Fibroblast of skin of left biceps (primary cell): ENCODE results near the gene NSL1.

Source experiments
- DNase-seq, 2 experiments: peaks; one replicate each; pipeline ENCODE4 v3.0.0-alpha.2; 2013; ENCODE audit warnings: low read depth in 2 of 2

The NSL1 gene

DNA sequence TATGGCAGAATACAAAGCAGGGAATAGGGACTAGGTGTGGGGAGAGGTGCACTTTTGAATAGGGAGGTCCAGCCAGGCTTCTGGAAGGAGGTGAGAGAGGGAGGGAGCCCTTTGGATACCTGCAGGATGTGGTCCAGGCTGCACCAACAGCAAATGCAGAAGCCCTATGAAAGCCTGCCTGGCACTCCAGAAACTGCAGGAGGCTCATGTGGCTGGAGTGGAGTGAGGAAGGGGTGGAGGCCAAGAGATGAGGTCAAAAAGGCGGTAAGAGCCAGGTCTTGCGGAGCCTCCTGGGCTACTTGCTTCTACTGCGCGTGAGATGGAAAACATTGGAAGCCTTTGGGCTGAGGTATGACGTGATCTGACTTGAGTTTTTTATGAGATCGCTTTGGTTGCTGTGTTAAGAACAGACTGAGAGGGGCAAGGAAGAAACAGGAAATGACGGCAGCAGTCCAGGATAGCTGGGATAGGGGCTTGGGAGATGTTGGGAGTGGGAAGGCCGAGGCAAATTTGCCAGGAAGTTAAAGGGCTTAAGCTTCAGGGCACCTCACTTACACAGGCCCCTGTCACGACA is 87.5 kb downstream of the NSL1 start:
- no peak for DNase-seq

DNA sequence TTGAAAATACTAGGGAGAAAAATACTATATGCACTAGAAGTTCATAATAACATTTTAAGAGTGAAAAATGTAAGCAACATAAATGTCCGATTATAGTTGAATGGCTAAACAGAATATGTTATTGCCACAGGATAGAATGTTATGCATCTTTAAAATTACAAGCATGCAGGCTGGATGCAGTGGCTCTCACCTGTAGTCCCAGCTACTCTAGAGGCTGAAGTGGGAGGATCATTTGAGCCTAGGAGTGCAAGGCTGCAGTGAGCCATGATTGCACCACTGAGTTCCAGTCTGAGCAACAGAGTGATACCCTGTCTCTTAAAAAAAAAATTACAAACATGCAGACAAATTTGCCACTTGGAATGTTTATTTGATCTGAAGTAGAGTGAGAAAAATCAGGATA is 88.9 kb downstream of the NSL1 start:
- no peak for DNase-seq

DNA sequence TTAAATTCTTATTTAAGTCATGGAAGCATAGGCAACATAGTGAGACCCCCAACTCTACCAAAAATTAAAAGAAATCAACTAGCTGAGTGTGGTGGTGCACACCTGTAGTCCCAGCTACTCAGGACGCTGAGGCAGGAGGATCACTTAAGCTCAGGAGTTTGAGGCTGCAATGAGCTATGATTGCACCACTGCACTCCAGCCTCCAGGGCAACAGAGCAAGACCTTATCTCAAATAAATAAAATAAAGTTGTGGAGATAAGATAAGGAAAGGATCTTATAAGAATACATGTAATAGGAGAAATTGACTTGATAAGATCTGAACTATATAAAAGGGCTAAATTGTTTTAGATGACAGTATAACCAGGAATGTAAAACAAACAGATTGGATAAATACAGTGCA is 89.7 kb downstream of the NSL1 start:
- DNase-seq: no peak

DNA sequence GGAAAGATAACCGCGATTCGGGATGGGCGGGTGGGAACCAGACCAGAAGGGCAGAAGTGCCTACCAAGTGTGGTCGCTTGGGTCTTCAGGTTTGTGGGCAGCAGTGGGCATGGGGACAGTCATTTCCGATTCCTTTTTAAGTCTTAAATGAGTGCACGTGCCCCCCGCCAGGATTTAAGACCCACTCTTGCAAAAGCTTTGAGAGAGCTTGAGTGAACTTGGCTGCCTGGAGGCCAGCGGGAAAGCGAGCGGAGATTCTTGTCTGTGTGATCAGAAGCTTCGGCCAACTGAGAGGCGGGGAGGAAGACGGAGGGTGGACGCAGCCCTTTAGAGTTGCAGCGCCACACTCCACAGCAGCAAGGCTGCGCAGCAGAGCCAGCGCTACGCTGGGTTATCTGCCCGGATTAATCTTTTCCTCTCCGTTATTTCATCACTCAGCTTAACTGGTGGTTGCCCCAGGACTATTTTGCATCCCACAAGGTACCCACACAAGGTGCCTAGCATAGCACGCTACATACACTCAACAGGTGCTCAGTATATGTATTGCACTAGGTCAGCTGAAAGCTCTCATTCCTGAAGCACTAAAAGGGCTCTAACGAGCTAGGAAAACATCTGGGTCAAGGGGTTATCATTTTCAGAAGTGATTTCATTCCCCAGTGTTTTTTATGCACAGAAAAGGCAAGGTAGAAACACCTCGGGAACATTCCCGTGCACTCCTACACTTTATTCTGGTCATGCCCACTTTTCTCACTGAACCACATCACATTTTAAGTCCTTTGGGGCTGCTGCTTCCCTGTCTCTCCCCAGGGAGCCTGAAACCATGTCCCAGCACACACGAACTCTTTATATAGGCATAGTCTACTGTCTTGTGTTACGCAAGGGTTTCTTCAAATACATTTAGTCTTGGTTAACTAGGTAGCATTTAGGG is 90.4 kb downstream of the NSL1 start:
- DNase-seq: no peak

DNA sequence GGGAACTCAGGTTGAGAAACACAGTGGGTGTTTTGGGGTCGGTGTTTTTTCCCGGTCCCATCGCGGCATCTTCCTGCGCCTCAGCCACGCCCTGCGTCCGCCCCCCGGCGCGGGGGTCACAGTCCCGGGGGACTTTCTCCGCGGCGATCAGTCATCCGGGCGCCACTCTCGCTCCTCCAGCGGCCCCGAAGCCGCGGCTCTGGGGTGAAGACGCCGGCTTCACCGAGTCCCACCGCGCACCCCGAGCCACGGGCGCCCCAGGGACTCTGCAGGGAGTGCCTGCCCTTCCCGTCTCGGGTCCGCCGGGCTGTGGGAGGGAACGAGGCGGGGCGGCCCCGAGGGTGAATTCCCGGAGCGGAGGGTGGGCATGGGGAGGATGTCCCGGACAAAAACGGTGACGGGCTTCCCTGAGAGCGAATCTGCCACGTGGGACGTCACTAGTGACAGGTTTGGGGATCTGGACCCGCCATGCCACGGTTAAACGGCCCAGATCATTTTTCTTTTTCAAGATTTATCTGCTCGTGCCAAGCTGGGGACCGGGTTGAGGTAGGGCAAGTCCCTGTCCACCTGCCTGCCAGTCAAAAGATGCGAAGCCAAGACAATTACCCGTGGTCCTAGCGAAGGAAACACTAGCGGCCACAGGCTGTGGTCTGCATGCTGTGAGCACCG is 91.2 kb downstream of the NSL1 start:
- DNase-seq: no peak

DNA sequence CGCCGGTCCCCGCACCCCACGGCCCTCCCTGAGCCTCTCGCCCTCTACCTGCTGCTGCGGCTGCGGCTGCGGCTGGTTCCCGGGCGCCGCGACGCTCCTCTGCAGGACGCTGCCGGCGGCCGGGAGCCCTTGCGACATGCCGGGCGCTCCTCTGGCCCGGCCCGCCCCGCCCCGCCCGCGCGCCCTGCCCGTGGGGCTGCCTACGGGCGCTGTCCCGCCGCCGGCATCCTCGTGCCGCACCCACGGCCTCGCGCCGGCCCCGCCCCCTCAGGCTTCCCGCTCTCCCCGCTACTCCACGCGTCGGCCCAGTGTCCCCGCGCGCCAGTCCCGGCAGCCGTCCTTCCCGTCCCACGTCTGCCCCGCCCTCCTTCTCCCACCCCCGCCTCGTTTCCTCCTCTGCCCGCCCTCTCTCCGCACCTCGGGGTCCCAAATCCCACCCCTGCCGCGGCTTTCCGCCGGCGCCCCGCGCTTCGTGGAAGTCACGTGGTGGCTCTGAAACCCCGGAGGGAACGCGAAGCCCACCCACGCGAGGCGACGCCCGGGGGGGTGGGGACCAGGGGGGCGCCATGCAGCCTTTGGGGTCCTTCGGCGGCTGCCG is 91.9 kb downstream of the NSL1 start, which contains the start of gene BATF3:
BATF3 (minus strand) TSS at position 216 of the 598 bp plus-strand sequence; CDS start at position 138, 78 bp downstream.
- no peak for DNase-seq

DNA sequence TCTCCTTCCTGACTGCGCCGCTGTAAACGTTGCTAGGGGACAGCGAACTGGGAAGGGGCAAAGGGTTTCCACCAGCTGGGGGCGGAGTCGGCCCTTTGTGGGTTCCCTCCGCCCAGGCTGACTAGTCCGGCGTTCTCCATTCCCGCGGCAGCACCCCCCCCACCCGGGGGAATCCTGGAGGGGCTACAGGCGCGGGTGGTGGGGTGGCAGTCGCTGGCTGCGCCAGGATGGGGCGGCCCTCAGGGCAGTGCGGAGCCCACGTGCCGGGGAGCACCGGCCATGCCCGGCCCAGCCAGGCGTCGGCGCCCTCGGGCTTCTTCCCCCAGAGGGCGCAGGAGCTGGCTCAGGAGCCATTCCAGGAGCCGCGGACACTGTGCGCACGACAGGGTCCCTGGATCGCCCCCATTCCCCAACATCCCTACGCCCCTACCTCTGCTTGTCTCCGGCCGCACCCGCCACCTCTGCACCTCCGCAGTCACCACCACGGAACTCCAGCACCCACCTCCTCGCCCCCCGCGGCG is 92.4 kb downstream of the NSL1 start:
- DNase-seq: no peak

DNA sequence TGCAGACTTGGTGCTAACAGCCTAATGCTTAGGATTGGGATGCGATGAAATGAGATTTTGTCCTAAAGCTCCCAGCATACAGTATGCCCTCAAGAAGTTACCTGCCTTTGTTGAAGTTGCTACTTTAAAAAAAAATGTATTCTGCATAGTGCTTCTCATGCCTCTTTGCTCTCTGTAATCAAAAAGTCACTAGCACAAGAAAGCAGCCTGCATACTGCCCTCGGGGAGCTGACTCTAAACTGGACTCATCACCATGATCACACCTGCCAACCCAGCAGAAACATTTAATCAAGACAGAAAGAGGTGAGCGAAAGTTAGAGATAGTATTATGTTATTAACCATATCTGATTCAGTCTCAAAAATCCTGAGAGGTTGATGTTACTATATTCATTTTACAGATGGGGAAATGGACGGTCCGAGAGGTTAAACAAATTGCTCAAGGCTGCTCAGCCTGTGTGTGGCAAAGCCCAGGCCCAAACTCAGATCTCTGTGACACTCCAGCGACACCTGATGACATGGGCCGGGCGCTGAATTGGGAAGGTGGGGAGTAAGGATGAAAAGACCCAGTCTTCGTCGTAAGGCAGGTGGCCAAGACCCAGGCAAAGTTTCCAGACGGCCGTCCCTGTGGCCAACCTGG is 93.0 kb downstream of the NSL1 start:
- no peak for DNase-seq

DNA sequence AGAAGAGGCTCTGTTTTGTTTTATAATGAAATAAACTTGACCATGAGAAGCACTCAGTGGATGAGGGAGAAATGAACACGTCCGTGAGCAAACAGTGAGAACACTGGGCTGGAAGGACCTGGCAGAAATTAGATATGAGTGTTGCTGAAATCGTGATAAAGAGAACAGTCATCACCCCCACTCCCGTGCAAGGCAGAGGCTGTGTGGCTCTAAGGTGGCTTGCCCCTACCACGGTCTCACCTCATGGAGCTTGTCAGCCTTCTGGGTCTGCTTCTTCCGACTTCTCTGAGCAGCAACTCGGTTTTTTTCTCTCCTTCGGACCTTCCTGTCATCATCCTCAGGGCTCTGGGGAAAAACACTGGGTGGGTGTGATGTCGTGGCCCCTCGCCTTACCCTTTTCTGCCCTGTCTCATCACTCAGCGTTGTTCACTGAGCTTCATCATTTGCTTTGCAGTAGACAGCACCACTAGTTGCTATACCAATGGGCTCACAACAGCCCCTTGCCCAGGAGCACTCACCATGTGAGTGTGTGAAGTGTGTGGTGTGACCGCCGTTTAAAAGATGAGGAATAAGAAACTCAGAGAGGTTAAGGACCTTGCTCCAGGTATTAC is 94.8 kb downstream of the NSL1 start:
- DNase-seq: no peak

DNA sequence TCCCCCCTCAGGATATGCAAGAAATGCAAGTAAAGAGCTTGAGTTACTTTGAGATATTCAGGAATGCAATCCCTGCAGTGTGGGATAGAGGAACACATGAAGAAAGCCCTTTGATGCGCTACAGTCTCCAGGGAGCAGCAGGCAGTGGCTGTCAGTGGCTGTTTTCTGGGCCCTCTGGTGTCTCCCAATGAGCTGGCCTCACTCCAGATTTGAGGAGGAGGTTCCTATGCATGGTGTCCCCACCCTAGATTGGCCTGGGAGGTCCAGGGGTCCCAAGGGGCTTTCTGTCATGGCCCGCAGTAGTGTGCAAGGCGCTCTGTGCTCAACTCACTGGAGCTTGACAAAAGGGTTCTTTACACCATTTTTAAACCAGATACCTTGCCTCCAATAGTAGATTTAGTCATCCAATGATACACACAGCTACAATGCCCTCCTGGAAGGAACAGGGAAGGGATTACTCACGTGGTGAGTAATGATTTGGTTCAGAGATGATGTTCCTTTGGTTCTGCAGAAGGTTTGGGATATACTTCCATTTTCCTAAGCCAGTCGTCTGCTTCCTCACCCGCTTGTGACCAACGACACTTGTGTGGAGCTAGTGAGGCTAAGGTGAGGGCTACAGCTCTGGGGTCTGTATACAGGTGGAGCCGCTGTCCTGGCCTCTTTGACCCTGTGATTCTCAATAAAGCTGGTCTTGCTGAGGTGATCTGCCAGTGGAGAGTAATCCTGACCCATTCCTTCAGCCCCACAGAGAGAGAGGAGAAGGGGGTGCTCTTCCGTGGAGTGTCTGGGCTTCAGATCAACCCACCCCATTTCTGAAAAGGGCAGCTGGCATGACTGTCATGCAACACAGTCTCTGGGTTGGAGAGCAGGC is 98.6 kb downstream of the NSL1 start:
- no peak for DNase-seq

DNA sequence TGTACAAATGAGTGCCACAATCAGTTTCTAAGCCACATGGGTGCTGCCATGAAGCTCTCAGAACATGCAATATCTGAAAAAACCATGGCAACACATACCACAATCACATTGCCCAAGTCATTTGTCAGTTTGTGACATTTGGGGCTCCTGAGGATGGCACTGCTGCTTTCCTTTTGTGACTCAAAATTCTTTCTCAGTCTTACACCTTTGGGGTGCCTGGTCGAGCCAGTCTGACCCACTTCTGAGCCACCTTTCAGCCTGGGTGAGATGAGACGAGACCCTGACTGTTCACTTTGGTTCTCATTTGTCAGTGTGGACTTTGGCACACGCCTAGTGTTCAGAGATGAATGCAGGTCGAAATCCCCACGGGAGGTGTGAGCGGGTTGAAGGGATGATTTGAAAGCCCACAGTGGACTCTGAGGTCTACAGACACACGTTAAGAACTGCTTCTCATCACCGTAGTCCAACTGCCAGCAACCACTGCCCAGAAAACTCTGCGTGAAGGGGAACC is 100.0 kb downstream of the NSL1 start:
- no peak for DNase-seq

DNA sequence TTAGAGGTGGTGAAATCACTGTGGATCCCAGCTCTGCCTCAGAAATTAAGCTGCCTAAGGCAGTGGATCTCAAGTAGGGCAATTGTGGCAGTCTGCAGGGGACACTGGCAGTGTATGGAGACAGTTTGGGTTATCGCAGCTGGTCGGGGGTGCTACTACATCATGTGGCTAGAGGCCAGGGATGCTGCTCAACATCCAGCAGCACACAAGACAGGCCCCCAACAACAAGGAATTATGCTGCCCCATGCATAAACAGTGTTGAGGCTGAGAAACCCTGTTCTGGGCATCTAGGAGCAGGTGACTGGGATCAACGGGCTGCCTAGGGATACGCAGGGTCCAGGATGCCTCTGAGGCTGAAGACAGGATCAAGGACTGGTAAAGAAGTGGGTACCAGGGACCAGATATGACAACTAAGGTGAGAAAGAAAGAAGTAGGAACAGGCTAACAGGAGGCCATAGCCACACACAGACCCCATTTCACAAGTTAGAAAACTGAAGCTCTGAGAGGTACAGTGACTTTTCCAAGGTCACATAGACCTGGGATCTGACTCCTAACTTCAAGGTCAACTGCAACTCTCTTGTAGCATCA is 100.7 kb downstream of the NSL1 start:
- DNase-seq: no peak

DNA sequence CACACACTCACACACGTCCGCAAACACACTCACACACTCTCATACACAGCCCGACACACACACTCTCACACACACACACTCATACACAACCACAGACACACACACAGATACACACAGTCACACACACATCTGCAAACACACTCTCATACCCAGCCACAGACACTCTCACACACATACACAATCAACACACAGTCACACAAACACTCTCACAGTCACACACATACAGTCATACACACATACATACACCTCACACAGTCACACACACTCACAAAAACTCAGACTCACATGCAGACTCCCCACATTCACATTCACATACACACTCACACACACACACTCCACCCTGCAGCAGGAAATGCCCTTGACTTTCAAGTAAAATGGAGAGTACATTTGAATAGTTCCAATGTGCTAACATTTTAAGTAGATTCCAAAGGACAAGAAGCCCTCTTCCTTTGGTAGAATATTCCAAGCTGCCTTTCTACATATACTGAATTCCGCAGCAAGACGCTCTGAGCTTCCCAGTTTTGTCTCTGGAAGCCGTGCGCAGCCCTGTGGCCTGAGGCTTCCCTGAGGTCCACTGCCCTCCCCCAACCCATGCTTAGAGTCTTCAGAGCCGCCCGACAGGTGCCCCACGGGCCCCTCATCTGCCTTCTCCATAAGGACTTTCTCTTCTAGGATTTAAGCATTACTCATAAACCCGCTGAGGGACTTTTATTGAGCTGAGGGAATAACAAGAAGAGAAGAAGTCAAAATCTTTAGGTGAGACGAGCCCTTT is 101.6 kb downstream of the NSL1 start:
- DNase-seq: no peak

DNA sequence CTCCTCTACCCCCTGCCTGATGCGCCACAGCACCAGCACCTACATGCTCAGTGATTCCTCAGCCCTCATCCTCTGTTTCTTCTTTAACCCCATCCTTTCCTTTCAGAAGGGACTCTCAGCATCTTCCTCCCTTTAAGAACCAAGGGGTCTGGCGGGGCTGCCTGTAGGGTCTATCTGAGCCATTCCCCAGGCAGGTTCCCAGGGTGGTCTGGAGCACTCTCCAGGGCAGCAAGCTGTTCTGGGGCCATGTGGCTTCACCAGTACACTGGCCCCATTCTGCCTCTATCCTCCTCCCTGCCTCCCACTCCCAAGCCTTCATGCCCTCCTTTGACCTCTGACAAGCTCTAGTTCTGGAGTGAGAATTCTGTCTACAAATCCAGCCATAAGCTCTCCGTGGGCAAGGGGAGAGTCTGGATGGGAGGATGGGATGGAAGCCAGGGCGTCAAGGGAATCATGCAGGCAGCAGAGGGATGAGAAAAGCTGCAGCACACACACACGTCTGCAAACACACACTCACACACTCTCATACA is 102.3 kb downstream of the NSL1 start:
- no peak for DNase-seq

DNA sequence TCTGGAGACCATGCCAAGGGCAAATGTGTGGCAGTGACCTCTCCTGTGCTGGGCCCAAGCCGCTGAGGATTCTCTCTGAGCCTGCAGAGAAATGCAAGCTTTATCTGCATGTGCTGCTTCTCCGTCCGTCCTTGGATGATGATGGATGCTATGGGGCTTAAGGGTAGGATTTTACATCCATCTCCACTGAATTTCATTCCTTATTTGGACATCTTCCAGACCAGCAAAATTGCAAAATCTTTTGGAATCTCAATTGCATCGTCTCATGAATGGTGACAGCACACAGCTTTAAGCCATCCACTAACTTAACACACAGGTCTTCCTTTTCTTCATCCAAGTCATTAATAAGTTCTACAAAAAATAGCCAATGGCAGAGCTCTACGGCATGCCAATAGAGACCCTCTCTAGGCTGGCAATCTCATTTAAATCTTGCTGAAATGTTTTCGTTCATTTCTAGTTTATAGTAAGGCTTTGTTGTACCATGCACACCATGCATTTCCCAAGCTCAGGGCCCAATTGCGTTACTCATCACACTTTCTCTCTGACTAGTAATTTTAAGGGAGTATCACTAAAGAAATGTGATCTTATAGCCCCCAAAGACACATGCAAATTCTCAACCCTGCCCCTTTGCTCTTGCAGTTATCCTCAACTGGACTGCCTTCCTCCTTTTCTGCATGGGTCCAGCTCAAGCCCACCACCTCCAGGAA is 103.1 kb downstream of the NSL1 start:
- DNase-seq: peak; percentile 67 to 76

DNA sequence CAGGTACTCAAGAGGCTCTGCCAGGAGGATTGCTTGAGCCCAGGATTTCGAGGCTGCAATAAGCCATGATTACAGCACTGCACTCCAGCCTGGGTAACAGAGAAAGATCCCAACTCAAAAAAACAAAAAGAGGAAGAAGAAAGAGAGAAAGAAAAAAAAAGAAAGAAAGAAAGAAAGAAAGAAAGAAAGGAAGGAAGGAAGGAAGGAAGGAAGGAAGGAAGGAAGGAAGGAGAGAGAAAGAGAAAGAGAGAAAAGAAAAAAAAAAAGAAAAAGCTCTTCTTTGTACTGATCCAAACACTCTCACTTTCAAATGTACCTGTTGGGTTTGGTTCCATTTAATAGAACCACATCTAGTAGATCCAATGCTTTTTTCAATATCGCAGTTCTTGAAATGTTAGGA is 103.8 kb downstream of the NSL1 start:
- no peak for DNase-seq

DNA sequence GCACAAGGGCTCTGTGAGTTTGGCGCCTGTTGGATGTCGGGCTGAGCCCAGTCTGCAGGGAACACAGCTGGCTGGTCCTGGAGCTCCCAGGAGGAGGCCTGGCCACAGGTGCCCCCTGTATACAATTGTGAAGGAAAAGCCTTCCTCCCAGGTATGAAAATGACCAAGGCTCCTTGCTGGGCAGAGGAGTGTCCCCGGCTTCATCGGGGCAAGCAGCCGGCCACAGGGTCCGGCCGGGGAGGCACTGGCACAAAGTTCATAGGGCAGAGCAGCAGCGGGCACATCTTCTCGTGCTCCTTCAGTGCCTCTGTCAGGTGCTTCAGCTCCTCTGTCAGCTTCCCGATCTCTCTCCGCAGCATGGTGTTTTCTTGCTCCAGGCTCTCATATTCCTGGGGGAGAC is 105.0 kb downstream of the NSL1 start:
- DNase-seq: no peak

DNA sequence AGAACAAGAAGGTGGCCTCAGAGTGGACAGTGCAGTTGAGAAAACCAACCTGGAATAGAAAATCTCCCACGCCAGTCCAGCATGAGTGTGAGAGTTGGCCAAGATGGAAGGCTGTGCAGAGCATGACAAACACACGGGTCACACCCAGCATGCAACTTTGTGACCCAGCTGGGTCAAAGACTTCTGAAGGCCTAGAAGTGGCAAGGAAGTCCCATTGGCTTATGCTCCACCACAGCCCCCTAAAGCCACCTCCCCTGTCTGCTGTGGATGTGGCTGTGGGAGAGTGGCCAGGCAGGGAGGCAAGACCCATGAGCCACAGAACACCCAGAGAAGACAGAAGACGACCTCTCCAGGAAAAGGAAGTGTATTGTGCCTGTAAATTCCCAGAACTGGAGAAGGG is 105.5 kb downstream of the NSL1 start:
- no peak for DNase-seq
